AG09309 (cell line): ENCODE data around the gene ZC3H12C.

ENCODE experiments used
- DNase-seq: peaks from one replicate; pipeline ENCODE4 v3.0.0-alpha.2; 2010; ENCODE audit warnings: low read depth
- H3K4me3 ChIP-seq: 2 replicates; pipeline ENCODE4 v1.5.1; 2011; ENCODE audit warnings: mild to moderate bottlenecking, low read depth, low read length, moderate library complexity; ENCODE audit not compliant: control insufficient read depth
- TF ChIP-seq, protein P1 (sequence below): IDR thresholded peaks from 2 replicates; pipeline ENCODE4 v1.5.1; 2011; ENCODE audit warnings: mild to moderate bottlenecking, low read depth, low read length, inconsistent platforms; ENCODE audit not compliant: insufficient read depth, control insufficient read depth; ENCODE audit errors: missing control alignments

ZC3H12C gene

DNA sequence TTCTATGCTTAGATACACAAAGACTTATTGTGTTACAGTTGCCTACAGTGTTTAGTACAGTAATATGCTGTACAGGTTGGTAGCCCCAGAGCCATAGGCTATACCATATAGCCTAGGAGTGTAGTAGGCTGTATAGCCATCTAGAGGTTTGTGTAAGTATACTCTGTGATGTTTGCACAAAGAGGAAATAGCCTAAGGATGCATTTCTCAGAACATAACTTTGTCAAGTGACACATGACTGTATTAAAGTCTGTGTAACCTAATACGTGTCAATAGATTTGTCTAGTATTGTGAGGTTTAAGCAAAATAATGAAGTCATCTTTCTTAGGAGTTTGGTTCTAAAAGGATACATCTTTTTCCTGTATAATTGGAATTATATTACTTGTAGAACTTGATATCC, 5.5 kb downstream of the ZC3H12C start:
- TF ChIP-seq, protein P1, sequence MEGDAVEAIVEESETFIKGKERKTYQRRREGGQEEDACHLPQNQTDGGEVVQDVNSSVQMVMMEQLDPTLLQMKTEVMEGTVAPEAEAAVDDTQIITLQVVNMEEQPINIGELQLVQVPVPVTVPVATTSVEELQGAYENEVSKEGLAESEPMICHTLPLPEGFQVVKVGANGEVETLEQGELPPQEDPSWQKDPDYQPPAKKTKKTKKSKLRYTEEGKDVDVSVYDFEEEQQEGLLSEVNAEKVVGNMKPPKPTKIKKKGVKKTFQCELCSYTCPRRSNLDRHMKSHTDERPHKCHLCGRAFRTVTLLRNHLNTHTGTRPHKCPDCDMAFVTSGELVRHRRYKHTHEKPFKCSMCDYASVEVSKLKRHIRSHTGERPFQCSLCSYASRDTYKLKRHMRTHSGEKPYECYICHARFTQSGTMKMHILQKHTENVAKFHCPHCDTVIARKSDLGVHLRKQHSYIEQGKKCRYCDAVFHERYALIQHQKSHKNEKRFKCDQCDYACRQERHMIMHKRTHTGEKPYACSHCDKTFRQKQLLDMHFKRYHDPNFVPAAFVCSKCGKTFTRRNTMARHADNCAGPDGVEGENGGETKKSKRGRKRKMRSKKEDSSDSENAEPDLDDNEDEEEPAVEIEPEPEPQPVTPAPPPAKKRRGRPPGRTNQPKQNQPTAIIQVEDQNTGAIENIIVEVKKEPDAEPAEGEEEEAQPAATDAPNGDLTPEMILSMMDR = no peak
- DNase-seq = no peak

GRCh38 chr11:110100476-110101240, 7.5 kb downstream of the ZC3H12C start:
- H3K4me3 ChIP-seq = no peak overlapping the region
- no peak for DNase-seq
- TF ChIP-seq, protein P1 = no peak

More for the DNA sequence above, 5.5 kb downstream of the ZC3H12C start:
- no peak overlapping the region for H3K4me3 ChIP-seq

DNA sequence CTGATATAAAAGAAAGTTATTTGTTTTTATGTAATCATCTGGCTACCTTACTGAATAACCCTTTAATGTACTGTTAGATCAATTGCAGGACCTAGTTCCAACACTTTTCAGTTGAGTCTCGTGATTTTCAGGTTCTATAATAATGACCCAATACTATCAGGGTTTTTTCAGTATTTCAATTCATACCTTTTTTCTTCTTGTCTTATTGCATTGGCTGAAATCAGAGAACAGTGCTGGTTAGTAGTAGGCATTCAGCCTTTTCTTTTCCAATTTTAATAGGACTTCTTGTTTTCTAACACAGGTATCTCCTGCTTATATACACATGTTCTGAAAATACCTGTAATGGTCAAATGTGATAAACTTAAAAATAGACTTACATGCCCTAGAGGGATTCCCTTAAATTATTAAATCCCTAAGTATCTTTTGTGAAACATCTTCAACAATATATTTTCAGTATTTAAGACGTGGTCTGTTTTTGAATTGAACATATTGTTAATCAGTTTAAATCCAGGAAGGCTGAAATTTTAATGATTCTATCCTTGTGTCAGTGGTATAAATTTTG, 13.6 kb downstream of the ZC3H12C start:
- TF ChIP-seq, protein P1 = no peak
- no peak overlapping the region for H3K4me3 ChIP-seq
- no peak for DNase-seq

DNA sequence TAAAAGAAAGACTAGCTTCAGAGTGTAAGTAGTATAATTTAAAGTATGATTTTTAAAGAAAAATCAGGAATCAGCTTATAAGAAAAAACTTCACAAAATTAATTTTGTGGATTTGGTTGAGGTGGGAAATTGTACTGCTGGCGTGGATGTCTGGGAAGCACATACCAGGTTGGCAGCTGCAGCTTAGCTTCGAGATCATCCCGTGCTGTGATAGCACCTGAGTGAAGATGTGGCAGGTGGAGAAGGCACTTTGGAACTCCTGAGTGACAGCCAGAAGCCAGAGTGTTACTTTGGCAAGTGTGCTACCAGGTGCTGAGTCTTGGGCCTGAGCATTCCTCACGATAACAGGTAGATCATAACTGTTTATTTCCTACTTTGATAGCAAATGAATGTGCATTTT, 17.7 kb downstream of the ZC3H12C start:
- TF ChIP-seq, protein P1 = no peak
- H3K4me3 ChIP-seq = no peak overlapping the region
- no peak for DNase-seq

DNA sequence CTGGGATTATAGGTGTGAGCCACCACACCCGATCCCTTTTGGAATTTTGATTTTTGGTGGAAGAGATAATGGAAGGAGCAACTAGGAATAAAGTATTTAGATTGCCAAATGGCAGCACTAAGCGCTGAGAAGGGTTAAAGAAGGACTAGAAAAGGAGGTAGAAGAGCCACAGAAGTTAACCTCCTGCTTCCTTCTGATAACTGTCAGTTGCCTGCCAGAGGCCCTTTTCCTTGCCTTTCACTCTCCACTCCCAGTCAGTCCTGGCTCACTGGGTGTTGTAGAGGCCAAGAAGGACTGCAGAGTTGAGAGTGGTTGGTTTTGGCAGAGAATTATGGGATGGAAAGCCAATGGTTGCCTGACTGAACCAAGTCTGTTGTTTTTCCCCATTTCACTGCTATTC, 19.3 kb downstream of the ZC3H12C start:
- H3K4me3 ChIP-seq = no peak overlapping the region
- TF ChIP-seq, protein P1 = no peak
- DNase-seq = no peak

DNA sequence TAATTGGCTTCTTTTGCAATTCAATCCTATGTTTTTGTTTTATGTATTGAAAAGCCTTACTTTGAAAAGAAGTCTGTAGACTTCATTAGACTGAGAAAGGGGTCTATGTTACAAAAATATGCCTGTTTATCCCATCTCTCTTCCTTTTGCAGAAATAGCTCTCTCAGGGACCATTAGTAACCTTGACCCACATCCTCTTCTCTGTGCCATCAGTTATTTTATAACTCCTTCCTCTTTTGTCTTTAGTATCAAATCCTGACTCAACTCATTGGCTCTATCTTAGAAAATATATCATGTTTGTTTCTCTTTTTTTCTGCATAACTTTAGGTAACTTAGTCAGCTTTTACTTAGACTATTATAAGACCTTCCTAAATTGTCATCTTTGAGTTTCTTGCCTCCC, 20.3 kb downstream of the ZC3H12C start:
- no peak overlapping the region for H3K4me3 ChIP-seq
- DNase-seq = no peak
- TF ChIP-seq, protein P1 = no peak
